K562 (cell line): Measurements from ENCODE around the gene DOCK1. TPM values are rescaled to one million over a fixed set of nuclear protein-coding genes. Genes with fewer than 3 reads are reported as not detected.

Source experiments
- ATAC-seq: fragments of 200-7000 bp; cut with Tn5 transposase; 3 replicates; pipeline ENCODE4 v1.9.1; 2020; ENCODE audit warnings: moderate library complexity
- BruUV-seq: library from RNA; stranded (reverse); fragments of 400-500 nt; replicated peaks from 2 replicates; lab custom pipeline; 2021; lab: Mats Ljungman, UMichigan
- CTCF ChIA-PET: fragments of 300-600 bp; formaldehyde crosslinking; extraction: SDS; loops from one replicate; lab custom pipeline; 2021; ENCODE audit warnings: low intra/inter-chr PET ratio; lab: Yijun Ruan, JAX
- POLR2A ChIA-PET: fragments of 300-600, 350-650 bp; sonication (Branson Sonifier 250); formaldehyde crosslinking; extraction: SDS; loops from one replicate; lab custom pipeline; 2021; ENCODE audit warnings: antibody characterized with exemption, inconsistent platforms; lab: Yijun Ruan, JAX
- DNase-seq, 4 experiments: peaks; one replicate each; pipeline versions ENCODE4 v3.0.0 to v3.0.0-alpha.2; 2011 to 2018; ENCODE audit warnings: low spot score in 3 of 4, mixed read lengths in 3 of 4; ENCODE audit errors: extremely low read depth in 1 of 4
- FAIRE-seq: peaks from 2 replicates; lab custom pipeline; 2011; peaks lifted over from hg19 to GRCh38; lab: Jason Lieb, UNC
- H2AFZ ChIP-seq: 2 replicates; pipeline ENCODE4 v1.6.0; 2011; ENCODE audit warnings: low read depth, low read length, control low read depth, inconsistent platforms
- H3K27ac ChIP-seq: fragments of 200-600 bp; 3 replicates; pipeline ENCODE4 v1.8.0; 2011; ENCODE audit warnings: low read depth, mild to moderate bottlenecking, control low read depth, inconsistent platforms, low read length, moderate library complexity, mixed read lengths; ENCODE audit errors: extremely low read depth
- H3K27me3 ChIP-seq, 2 experiments: fragments of 300-600 bp in 1 of 2; 2 replicates in 1 of 2; 3 replicates in 1 of 2; pipeline versions ENCODE4 v1.6.0 to v1.8.0; 2011; ENCODE audit warnings: inconsistent platforms in 2 of 2, low read length in 2 of 2, mild to moderate bottlenecking in 1 of 2, mixed read lengths in 1 of 2, moderate library complexity in 1 of 2; ENCODE audit not compliant: control insufficient read depth in 2 of 2, insufficient read depth in 2 of 2
- H3K36me3 ChIP-seq: fragments of 300-600 bp; 3 replicates; pipeline ENCODE4 v1.8.0; 2011; ENCODE audit warnings: mild to moderate bottlenecking, low read length, inconsistent platforms; ENCODE audit not compliant: control insufficient read depth, insufficient read depth
- H3K4me1 ChIP-seq, 2 experiments: fragments of 200-600 bp in 1 of 2; replicated peaks in 1 of 2; 2 replicates in 1 of 2; 3 replicates in 1 of 2; pipeline versions ENCODE4 v1.5.1 to v1.8.0; 2011; ENCODE audit warnings: inconsistent platforms in 2 of 2, low read length in 2 of 2, mild to moderate bottlenecking in 1 of 2, mixed read lengths in 1 of 2, moderate library complexity in 1 of 2; ENCODE audit not compliant: control insufficient read depth in 2 of 2, insufficient read depth in 2 of 2
- H3K4me2 ChIP-seq: 2 replicates; pipeline ENCODE4 v1.6.1; 2011; ENCODE audit warnings: low read length, control low read depth, inconsistent platforms, mixed read lengths; ENCODE audit not compliant: insufficient read depth
- H3K4me3 ChIP-seq: fragments of 200-600 bp; sonication (generic), shearing (Covaris generic); 2 replicates; pipeline ENCODE4 v1.5.1; 2016; ENCODE audit warnings: control low read depth, inconsistent platforms
- H3K79me2 ChIP-seq: fragments of 200-600 bp; 3 replicates; pipeline ENCODE4 v1.8.0; 2011; ENCODE audit warnings: low read length, inconsistent platforms; ENCODE audit not compliant: control insufficient read depth, insufficient read depth
- H3K9ac ChIP-seq, 2 experiments: 2 replicates each; pipeline versions ENCODE4 v1.6.0 to v1.6.1; 2011; ENCODE audit warnings: low read depth in 2 of 2, low read length in 2 of 2, control low read depth in 1 of 2, inconsistent platforms in 1 of 2, mild to moderate bottlenecking in 1 of 2, mixed read lengths in 1 of 2; ENCODE audit not compliant: insufficient read depth in 1 of 2
- H3K9me1 ChIP-seq: one replicate; pipeline ENCODE4 v1.6.0; 2011; ENCODE audit warnings: inconsistent platforms, mild to moderate bottlenecking, low read length, moderate library complexity; ENCODE audit not compliant: control insufficient read depth, insufficient read depth
- H3K9me3 ChIP-seq: replicated peaks from 2 replicates; pipeline ENCODE4 v1.5.1; 2011; ENCODE audit warnings: low read depth, low read length, inconsistent platforms; ENCODE audit not compliant: control insufficient read depth, insufficient read depth
- H4K20me1 ChIP-seq: replicated peaks from 2 replicates; pipeline ENCODE4 v1.6.1; 2011; ENCODE audit warnings: low read length, inconsistent platforms, mixed read lengths; ENCODE audit not compliant: control insufficient read depth, insufficient read depth
- ATF3 ChIP-seq, 2 experiments: fragments of 450-650 bp in 1 of 2; sonication (generic) in 1 of 2; formaldehyde crosslinking in 1 of 2; IDR thresholded peaks in 1 of 2; conservative IDR thresholded peaks in 1 of 2; 2 replicates each; pipeline versions ENCODE4 v1.6.1 to v1.8.1; 2016 to 2023; ENCODE audit warnings: mild to moderate bottlenecking in 2 of 2, moderate library complexity in 2 of 2, inconsistent platforms in 1 of 2, missing genetic modification reagents in 1 of 2
- BCL6 ChIP-seq: fragments of 250-450 bp; sonication (Bioruptor Pico); IDR thresholded peaks from 2 replicates; pipeline ENCODE4 v1.4.0; 2020
- CHCHD3 ChIP-seq: fragments of 250-450 bp; sonication (Bioruptor Pico); IDR thresholded peaks from 2 replicates; pipeline ENCODE4 v2.1.2; 2022; ENCODE audit warnings: mild to moderate bottlenecking
- DPF2 ChIP-seq: fragments of 450-650 bp; IDR thresholded peaks from 2 replicates; pipeline ENCODE4 v1.6.1; 2016
- FOXP1 ChIP-seq: sonication (generic); formaldehyde crosslinking; IDR thresholded peaks from 2 replicates; pipeline ENCODE4 v1.8.0; 2022; ENCODE audit warnings: mild to moderate bottlenecking, missing genetic modification reagents
- GABPB1 ChIP-seq: sonication (generic); formaldehyde crosslinking; IDR thresholded peaks from 2 replicates; pipeline ENCODE4 v1.8.0; 2022; ENCODE audit warnings: mild to moderate bottlenecking, missing genetic modification reagents
- KLF1 ChIP-seq: fragments of 450-650 bp; IDR thresholded peaks from 2 replicates; pipeline ENCODE4 v1.6.1; 2016; ENCODE audit warnings: missing genetic modification characterization, missing compliant biosample characterization
- PRPF4 ChIP-seq: fragments of 200-400 bp; formaldehyde crosslinking; IDR thresholded peaks from one replicate; pipeline ENCODE4 v1.6.1; 2017; ENCODE audit warnings: low read length, low read depth, mild to moderate bottlenecking; ENCODE audit not compliant: insufficient read depth, poor library complexity, severe bottlenecking
- PTBP1 ChIP-seq: fragments of 200-400 bp; formaldehyde crosslinking; IDR thresholded peaks from 2 replicates; pipeline ENCODE4 v1.6.1; 2017; ENCODE audit warnings: low read depth, low read length
- SMARCB1 ChIP-seq: IDR thresholded peaks from 2 replicates; pipeline ENCODE4 v1.6.1; 2011; ENCODE audit warnings: improper control_type of control experiment, low read depth; ENCODE audit not compliant: insufficient read length
- SREBF2 ChIP-seq: sonication (generic); formaldehyde crosslinking; IDR thresholded peaks from 2 replicates; pipeline ENCODE4 v1.4.0; 2020; ENCODE audit warnings: mild to moderate bottlenecking, missing genetic modification reagents
- SRSF1 ChIP-seq: fragments of 200-400 bp; formaldehyde crosslinking; IDR thresholded peaks from 2 replicates; pipeline ENCODE4 v1.6.1; 2017; ENCODE audit warnings: mild to moderate bottlenecking, low read depth, low read length, moderate library complexity
- TEAD4 ChIP-seq, 2 experiments: sonication (generic) in 1 of 2; formaldehyde crosslinking in 1 of 2; IDR thresholded peaks; 2 replicates each; pipeline versions ENCODE4 v1.6.1 to v1.8.0; 2012 to 2022; ENCODE audit warnings: borderline replicate concordance in 1 of 2, inconsistent platforms in 1 of 2, low read length in 1 of 2, mild to moderate bottlenecking in 1 of 2, missing genetic modification reagents in 1 of 2
- ZFP30 ChIP-seq: fragments of 250-450 bp; sonication (Bioruptor Pico); IDR thresholded peaks from 2 replicates; pipeline ENCODE4 v1.8.0; 2022; ENCODE audit warnings: moderate library complexity, mild to moderate bottlenecking, inconsistent platforms, borderline replicate concordance
- ZFP36 ChIP-seq: fragments of 150-350 bp; IDR thresholded peaks from 2 replicates; pipeline ENCODE4 v1.6.1; 2018; ENCODE audit warnings: low read length, low read depth; ENCODE audit not compliant: partially characterized antibody
- ZNF12 ChIP-seq: sonication (generic); formaldehyde crosslinking; IDR thresholded peaks from 2 replicates; pipeline ENCODE4 v1.4.0; 2020; ENCODE audit warnings: mild to moderate bottlenecking, missing genetic modification reagents
- WGBS: fragments of 100-300 bp; shearing (Covaris generic); methylation state at CpG from one replicate; pipeline ENCODE4 v1.1.6; 2016; ENCODE audit warnings: low coverage, mixed read lengths; ENCODE audit not compliant: insufficient coverage; ENCODE audit errors: missing lambda C conversion rate; 5-methylcytosine and 5-hydroxymethylcytosine counted together
- in situ Hi-C: fragments of 300-500 bp; cut with MboI; formaldehyde crosslinking; loops from 4 replicates; pipeline ENCODE4 v1.15.0; 2018; ENCODE audit warnings: inconsistent platforms, mixed read lengths
- intact Hi-C: fragments of 100-400 bp; cut with micrococcal nuclease; formaldehyde crosslinking; loops from 2 replicates; pipeline ENCODE4 v1.14.2; 2022
- polyA plus RNA-seq, 8 experiments: library from polyadenylated mRNA; depleted of rRNA in 4 of 8; stranded (reverse) in 5 of 8; unstranded in 3 of 8; fragments of >200 nt; fragmentation: Nextera tagmentation in 2 of 8; fragmentation: Illumina TruSeq in 1 of 8; extraction: Ambion mirVana in 2 of 8; extraction: Trizol in 1 of 8; gene quantifications; 2 replicates each; pipeline versions ENCODE4 v1.2.1 to v1.2.3, GENCODE V29; 2011 to 2014; ENCODE audit warnings: inconsistent platforms in 1 of 8, missing spikeins in 1 of 8
- total RNA-seq, 7 experiments: library from RNA; depleted of rRNA in 6 of 7; stranded (reverse); fragments of >200 nt in 6 of 7; fragmentation: Illumina TruSeq in 2 of 7; extraction: Trizol in 2 of 7; gene quantifications; 2 replicates each; pipeline versions ENCODE4 v1.2.1 to v1.2.3, GENCODE V29; 2011 to 2021; ENCODE audit warnings: low replicate concordance in 1 of 7
- TF ChIP-seq, protein P1 (sequence below): fragments of 450-650 bp; IDR thresholded peaks from one replicate; pipeline ENCODE4 v1.6.1; 2018; ENCODE audit warnings: mild to moderate bottlenecking, moderate library complexity; ENCODE audit not compliant: partially characterized antibody

DOCK1 gene
- total and polyA plus RNA-seq, 9 of the 15 experiments (the other 6 are each of a cell fraction or from before 2014, with no cell fraction given), result 0.31 TPM; not detected in 8

DNA sequence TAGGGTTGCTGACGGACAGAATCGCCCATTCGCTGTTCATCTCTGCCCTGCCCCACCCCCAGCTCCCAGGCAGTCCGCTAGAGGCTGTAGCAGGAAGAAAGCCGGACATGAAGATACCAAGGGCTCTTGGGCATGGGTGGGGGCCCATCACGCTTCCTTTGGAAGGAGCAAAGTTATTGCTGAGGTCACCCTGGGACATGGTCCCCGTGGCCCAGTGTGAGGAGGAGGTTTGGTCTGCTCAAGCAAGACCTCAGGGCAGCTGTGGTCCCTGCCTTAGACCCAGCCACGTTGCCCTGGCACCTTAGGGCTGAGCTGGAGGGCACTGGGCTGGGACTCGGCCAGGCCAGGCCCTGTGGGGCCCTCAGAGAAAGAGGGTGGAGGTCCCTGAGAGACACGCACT is 511.8 kb downstream of the DOCK1 start (continued):
- TF ChIP-seq FOXP1 (CRISPR knock-in tag) (no peak), ZFP30 (CRISPR knock-in tag) (no peak), SMARCB1 (no peak), TEAD4 (IDR thresholded peaks at IDR 0.05; ENCODE audit: low read length) (no peak), TEAD4 (CRISPR knock-in tag; IDR thresholded peaks at IDR 0.05; ENCODE audit: borderline replicate concordance) (no peak), SRSF1 (no peak), KLF1 (tag) (no peak), ZFP36 (no peak), GABPB1 (CRISPR knock-in tag) (no peak), PTBP1 (no peak), ZNF12 (CRISPR knock-in tag) (no peak), CHCHD3 (no peak), DPF2 (no peak)

GRCh38 chr10:127417686-127418401 is 512.6 kb downstream of the DOCK1 start:
- H3K4me2 ChIP-seq, result no peak overlapping the region
- in situ Hi-C loops, result no loop called here
- no peaks in the 10 kb centered on the region for H3K36me3 ChIP-seq
- no TSS peak for BruUV-seq
- WGBS, result 0% methylated on average over 8 of the region's 12 CpGs
- no peaks in the 10 kb centered on the region for H3K9me3 ChIP-seq
- no peak overlapping the region for H3K9ac ChIP-seq
- ATAC-seq (no peak), DNase-seq (no peak), FAIRE-seq (no peak)
- intact Hi-C loops, result no loop called here
- H3K9me1 ChIP-seq, result no peaks in the 10 kb centered on the region
- H4K20me1 ChIP-seq, result no peaks in the 10 kb centered on the region; the same call in 1 of the 2 replicates
- POLR2A ChIA-PET, result no interaction called here
- no peaks in the 10 kb centered on the region for H3K4me1 ChIP-seq
- H3K79me2 ChIP-seq, result no peaks in the 10 kb centered on the region
- H2AFZ ChIP-seq, result no peak overlapping the region
- H3K4me3 ChIP-seq, result no peak overlapping the region
- CTCF ChIA-PET, result no interaction called here
- H3K27me3 ChIP-seq, result no peaks in the 10 kb centered on the region
- H3K27ac ChIP-seq, result no peak overlapping the region
- no peak for TF ChIP-seq ATF3 (IDR thresholded peaks at IDR 0.05)
- TF ChIP-seq ATF3 (CRISPR knock-in tag; conservative IDR thresholded peaks at IDR 0.05), result no peak
- TF ChIP-seq SREBF2 (CRISPR knock-in tag), result no peak
- TF ChIP-seq PRPF4, result no peak
- no peak for TF ChIP-seq BCL6 (CRISPR knock-in tag)
- TF ChIP-seq, protein P1, sequence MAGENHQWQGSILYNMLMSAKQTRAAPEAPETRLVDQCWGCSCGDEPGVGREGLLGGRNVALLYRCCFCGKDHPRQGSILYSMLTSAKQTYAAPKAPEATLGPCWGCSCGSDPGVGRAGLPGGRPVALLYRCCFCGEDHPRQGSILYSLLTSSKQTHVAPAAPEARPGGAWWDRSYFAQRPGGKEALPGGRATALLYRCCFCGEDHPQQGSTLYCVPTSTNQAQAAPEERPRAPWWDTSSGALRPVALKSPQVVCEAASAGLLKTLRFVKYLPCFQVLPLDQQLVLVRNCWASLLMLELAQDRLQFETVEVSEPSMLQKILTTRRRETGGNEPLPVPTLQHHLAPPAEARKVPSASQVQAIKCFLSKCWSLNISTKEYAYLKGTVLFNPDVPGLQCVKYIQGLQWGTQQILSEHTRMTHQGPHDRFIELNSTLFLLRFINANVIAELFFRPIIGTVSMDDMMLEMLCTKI, result no peak
